ENCODE results near the gene PFKP.
"Not testable (repeated sequence)": the region's sequence is repeated elsewhere in the genome, so short reads cannot be mapped to it uniquely, and the experiment has no call there.

PFKP gene

GRCh38 chr10:3046210-3046779 is 21.1 kb upstream of the PFKP start:
- no peak for DNase-seq

- no peak for DNase-seq
Measured at GRCh38 chr10:3046981-3047547, 20.3 kb upstream of the PFKP start.

GRCh38 chr10:3047596-3047995 is 19.8 kb upstream of the PFKP start:
- DNase-seq, result no peak

- DNase-seq, result no peak
Measured at GRCh38 chr10:3048119-3049019, 19.0 kb upstream of the PFKP start.

- no peak for DNase-seq
Measured at GRCh38 chr10:3051692-3052091, 15.7 kb upstream of the PFKP start.

- no peak for DNase-seq
Measured at GRCh38 chr10:3053155-3053554, 14.2 kb upstream of the PFKP start.

- no peak for DNase-seq
Measured at GRCh38 chr10:3054183-3054850, 13.0 kb upstream of the PFKP start.

GRCh38 chr10:3054851-3055199 is 12.5 kb upstream of the PFKP start:
- DNase-seq, result no peak

- peak; percentile 57 for DNase-seq
Measured at GRCh38 chr10:3056280-3057037, 10.9 kb upstream of the PFKP start.

- no peak for DNase-seq
Measured at GRCh38 chr10:3057946-3058345, 9.4 kb upstream of the PFKP start.

GRCh38 chr10:3059974-3060373 is 7.4 kb upstream of the PFKP start:
- DNase-seq, result no peak

- no peak for DNase-seq
Measured at GRCh38 chr10:3060481-3060889, 6.9 kb upstream of the PFKP start.

- not testable (repeated sequence) for DNase-seq
Measured at GRCh38 chr10:3061323-3061898, 5.9 kb upstream of the PFKP start.

GRCh38 chr10:3062502-3063186 is 4.7 kb upstream of the PFKP start:
- no peak for DNase-seq

- no peak for DNase-seq
Measured at GRCh38 chr10:3064423-3064822, 2.9 kb upstream of the PFKP start.

GRCh38 chr10:3065622-3066021 is 1.7 kb upstream of the PFKP start:
- DNase-seq, result no peak

GRCh38 chr10:3066317-3067117 is 831 bp upstream of the PFKP start:
- DNase-seq, result peak; percentile 52

GRCh38 chr10:3067859-3068179 is 471 bp downstream of the PFKP start:
- DNase-seq, result peak; percentile 44

GRCh38 chr10:3068201-3068967 is 1.0 kb downstream of the PFKP start:
- peak; percentile 91 for DNase-seq
